Caco-2 (cell line): ENCODE data around the gene LRP4. TPM values are rescaled to one million over a fixed set of nuclear protein-coding genes. Genes with fewer than 3 reads are reported as not detected.

Experiments
- BruUV-seq: library from RNA; stranded (reverse); fragments of 400-500 nt; replicated peaks from 2 replicates; lab custom pipeline; 2021; lab: Mats Ljungman, UMichigan
- CTCF ChIA-PET: fragments of 300-600 bp; sonication (Branson Sonifier 250); formaldehyde crosslinking; loops from one replicate; lab custom pipeline; 2022; ENCODE audit warnings: antibody characterized with exemption; lab: Charles Lee
- POLR2A ChIA-PET: fragments of 300-600 bp; sonication (Branson Sonifier 250); formaldehyde crosslinking; loops from one replicate; lab custom pipeline; 2022; ENCODE audit warnings: antibody characterized with exemption; lab: Charles Lee
- DNase-seq, 2 experiments: peaks; one replicate each; pipeline versions ENCODE4 v3.0.0 to v3.0.0-alpha.2; 2020 to 2022
- H3K27me3 ChIP-seq: replicated peaks from 2 replicates; pipeline ENCODE4 v1.6.0; 2011; ENCODE audit warnings: low read length; ENCODE audit not compliant: control insufficient read depth, insufficient read depth
- H3K36me3 ChIP-seq: 2 replicates; pipeline ENCODE4 v1.5.1; 2011; ENCODE audit warnings: low read length; ENCODE audit not compliant: control insufficient read depth, insufficient read depth
- H3K4me1 ChIP-seq: fragments of 250-450 bp; sonication (Bioruptor Pico); 2 replicates; pipeline ENCODE4 v1.5.1; 2020; ENCODE audit warnings: mild to moderate bottlenecking
- H3K4me3 ChIP-seq: 2 replicates; pipeline ENCODE4 v1.5.1; 2011; ENCODE audit warnings: low read depth, mild to moderate bottlenecking, control low read depth, low read length
- H3K9me3 ChIP-seq: fragments of 250-450 bp; sonication (Bioruptor Pico); 2 replicates; pipeline ENCODE4 v1.5.1; 2020; ENCODE audit warnings: mild to moderate bottlenecking, moderate library complexity
- H3K27ac Mint-ChIP-seq: one replicate; pipeline ENCODE4 v1.8.0; 2022; ENCODE audit warnings: mixed read lengths; ENCODE audit not compliant: unreplicated experiment
- H3K27me3 Mint-ChIP-seq: one replicate; pipeline ENCODE4 v1.8.0; 2022; ENCODE audit warnings: mixed read lengths; ENCODE audit not compliant: insufficient read depth, unreplicated experiment
- H3K36me3 Mint-ChIP-seq: one replicate; pipeline ENCODE4 v1.8.0; 2022; ENCODE audit warnings: mild to moderate bottlenecking, mixed read lengths; ENCODE audit not compliant: insufficient read depth, unreplicated experiment
- H3K4me1 Mint-ChIP-seq: one replicate; pipeline ENCODE4 v1.8.0; 2022; ENCODE audit warnings: low read depth, mixed read lengths; ENCODE audit not compliant: unreplicated experiment
- H3K4me3 Mint-ChIP-seq: one replicate; pipeline ENCODE4 v1.8.0; 2022; ENCODE audit warnings: mild to moderate bottlenecking, moderate library complexity, mixed read lengths; ENCODE audit not compliant: unreplicated experiment
- H3K9me3 Mint-ChIP-seq: one replicate; pipeline ENCODE4 v1.8.0; 2022; ENCODE audit warnings: mixed read lengths; ENCODE audit not compliant: unreplicated experiment
- CTCF ChIP-seq, 2 experiments: fragments of 200-600 bp in 1 of 2; IDR thresholded peaks; 1 replicate in 1 of 2; 2 replicates in 1 of 2; pipeline versions ENCODE4 v1.5.1 to v1.8.0; 2011 to 2022; ENCODE audit warnings: antibody characterized with exemption in 1 of 2, control low read depth in 1 of 2, inconsistent platforms in 1 of 2, low read depth in 1 of 2, low read length in 1 of 2, mild to moderate bottlenecking in 1 of 2, moderate library complexity in 1 of 2; ENCODE audit not compliant: insufficient read depth in 1 of 2, severe bottlenecking in 1 of 2, unreplicated experiment in 1 of 2
- intact Hi-C: fragments of 100-400 bp; cut with micrococcal nuclease; formaldehyde crosslinking; loops from one replicate; pipeline ENCODE4 v1.10.0; 2022; ENCODE audit not compliant: unreplicated experiment
- total RNA-seq: library from RNA; stranded (reverse); gene quantifications from 2 replicates; pipeline ENCODE4 v1.2.3, GENCODE V29; 2022

Gene LRP4
- total RNA-seq, 1 experiment from 2014 or later = 11.1 TPM

GRCh38 chr11:46894961-46895360 lies 23.4 kb downstream of the LRP4 start:
- intact Hi-C loops = no loop called here
- ChIA-PET CTCF (no interaction called here), POLR2A (no interaction called here)
- Mint-ChIP-seq H3K4me3 (no peak overlapping the region), H3K27ac (no peak overlapping the region), H3K27me3 (no peaks in the 10 kb centered on the region), H3K9me3 (no peaks in the 10 kb centered on the region), H3K4me1 (no peaks in the 10 kb centered on the region), H3K36me3 (peaks cover under 1% of the 10 kb centered on the region)
- Histone ChIP-seq H3K27me3 (no peaks in the 10 kb centered on the region), H3K36me3 (peaks cover 3% of the 10 kb centered on the region), H3K4me3 (no peak overlapping the region), H3K9me3 (no peaks in the 10 kb centered on the region), H3K4me1 (no peaks in the 10 kb centered on the region)
- BruUV-seq = no TSS peak
- DNase-seq = no peak
- no peak for TF ChIP-seq CTCF (IDR thresholded peaks at IDR 0.05; ENCODE audit: insufficient read depth in 1 of 2, low read depth in 1 of 2, low read length in 1 of 2, severe bottlenecking in 1 of 2, unreplicated experiment in 1 of 2)

GRCh38 chr11:46894506-46894905 lies 23.8 kb downstream of the LRP4 start:
- no TSS peak for BruUV-seq
- ChIA-PET CTCF (no interaction called here), POLR2A (no interaction called here)
- Histone ChIP-seq H3K4me3 (no peak overlapping the region), H3K4me1 (no peaks in the 10 kb centered on the region), H3K36me3 (peaks cover 6% of the 10 kb centered on the region), H3K27me3 (no peaks in the 10 kb centered on the region), H3K9me3 (no peaks in the 10 kb centered on the region)
- DNase-seq = no peak
- Mint-ChIP-seq H3K4me3 (no peak overlapping the region), H3K36me3 (peaks cover 5% of the 10 kb centered on the region), H3K4me1 (no peaks in the 10 kb centered on the region), H3K9me3 (no peaks in the 10 kb centered on the region), H3K27ac (no peak overlapping the region), H3K27me3 (no peaks in the 10 kb centered on the region)
- intact Hi-C loops = no loop called here
- no peak for TF ChIP-seq CTCF (IDR thresholded peaks at IDR 0.05; ENCODE audit: insufficient read depth in 1 of 2, low read depth in 1 of 2, low read length in 1 of 2, severe bottlenecking in 1 of 2, unreplicated experiment in 1 of 2)

- Histone ChIP-seq H3K9me3 (no peaks in the 10 kb centered on the region), H3K27me3 (no peaks in the 10 kb centered on the region), H3K4me1 (no peaks in the 10 kb centered on the region), H3K4me3 (no peak overlapping the region), H3K36me3 (peaks cover 6% of the 10 kb centered on the region)
- no peaks in the 10 kb centered on the region for H3K4me1 Mint-ChIP-seq
- TF ChIP-seq CTCF (IDR thresholded peaks at IDR 0.05; ENCODE audit: insufficient read depth in 1 of 2, low read depth in 1 of 2, low read length in 1 of 2, severe bottlenecking in 1 of 2, unreplicated experiment in 1 of 2) = no peak
- no peaks in the 10 kb centered on the region for H3K9me3 Mint-ChIP-seq
- H3K27ac Mint-ChIP-seq = no peak overlapping the region
- no peaks in the 10 kb centered on the region for H3K27me3 Mint-ChIP-seq
- no TSS peak for BruUV-seq
- no peak for DNase-seq
- intact Hi-C loops = no loop called here
- no peak overlapping the region for H3K4me3 Mint-ChIP-seq
- POLR2A ChIA-PET = no interaction called here
- CTCF ChIA-PET = interaction anchor here (1.2 kb wide), 1 partner anchor 270 kb away, joined by 3 read pairs; no protein-coding TSS in a partner anchor
- H3K36me3 Mint-ChIP-seq = peaks cover 9% of the 10 kb centered on the region
These were observed 25.5 kb downstream of the LRP4 start for GRCh38 chr11:46892838-46893237.
